HG03103 (cell line): ENCODE data around the gene HDLBP.

ENCODE experiments used
- ATAC-seq: cut with Tn5 transposase; IDR thresholded peaks from one replicate; pipeline ENCODE4 v1.9.1; 2021; ENCODE audit warnings: low read depth; ENCODE audit not compliant: unreplicated experiment

Gene HDLBP

GRCh38 chr2:241234962-241235740 lies 80.3 kb downstream of the HDLBP start:
- no peak for ATAC-seq

- no peak for ATAC-seq
Observed at GRCh38 chr2:241234066-241234790, 81.2 kb downstream of the HDLBP start.

- ATAC-seq, result no peak
Observed at GRCh38 chr2:241232736-241233575, 82.5 kb downstream of the HDLBP start.

- no peak for ATAC-seq
Observed at GRCh38 chr2:241230435-241230834, 85.0 kb downstream of the HDLBP start.

- no peak for ATAC-seq
Observed at GRCh38 chr2:241229563-241230401, 85.7 kb downstream of the HDLBP start.

GRCh38 chr2:241228860-241229516 lies 86.5 kb downstream of the HDLBP start:
- no peak for ATAC-seq

- no peak for ATAC-seq
Observed at GRCh38 chr2:241228081-241228859, 87.2 kb downstream of the HDLBP start.

- no peak for ATAC-seq
Observed at GRCh38 chr2:241227594-241227993, 87.9 kb downstream of the HDLBP start.

GRCh38 chr2:241226723-241227572 lies 88.5 kb downstream of the HDLBP start:
- no peak for ATAC-seq

GRCh38 chr2:241225983-241226382 lies 89.5 kb downstream of the HDLBP start:
- ATAC-seq, result no peak

- no peak for ATAC-seq
Observed at GRCh38 chr2:241225545-241225944, 89.9 kb downstream of the HDLBP start.

- ATAC-seq, result no peak
Observed at GRCh38 chr2:241224851-241225438, 90.5 kb downstream of the HDLBP start.

GRCh38 chr2:241224018-241224850 lies 91.2 kb downstream of the HDLBP start:
- ATAC-seq, result no peak

- no peak for ATAC-seq
Observed at GRCh38 chr2:241223211-241224017, 92.1 kb downstream of the HDLBP start.

GRCh38 chr2:241219856-241220356 lies 95.6 kb downstream of the HDLBP start:
- ATAC-seq, result no peak

- no peak for ATAC-seq
Observed at GRCh38 chr2:241219030-241219382, 96.5 kb downstream of the HDLBP start.
